ENCODE measurements around the gene ATXN2.
A peak's percentile ranks its signal among the peaks of the same experiment; 100 is the strongest.

Gene ATXN2

DNA sequence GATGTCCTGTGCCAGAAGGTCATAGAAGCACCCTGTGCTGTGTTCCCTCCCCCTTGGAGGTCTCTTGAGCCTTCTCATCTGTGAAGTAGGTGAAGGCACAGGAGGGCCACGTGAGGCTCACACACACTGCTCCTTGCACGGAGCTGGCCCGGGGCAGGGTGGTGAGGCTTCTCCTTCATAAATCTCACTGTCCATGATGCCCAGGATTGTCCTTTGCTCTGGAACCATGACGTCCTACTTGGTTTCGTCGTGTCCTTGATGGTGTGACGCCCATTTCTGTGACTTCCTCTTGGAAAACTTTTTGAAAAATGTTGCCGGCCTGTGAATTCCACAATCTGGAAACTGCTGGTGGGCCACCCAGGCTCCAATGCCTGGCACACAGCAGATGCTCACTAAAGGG lies 159.0 kb downstream of the ATXN2 start:
- DNase-seq (ENCODE audit: extremely low read depth in 1 of 2, low read depth in 1 of 2): no peak

- DNase-seq (ENCODE audit: extremely low read depth in 1 of 2, low read depth in 1 of 2): no peak
Measured at GRCh38 chr12:111439657-111440151, 159.4 kb downstream of the ATXN2 start.

- DNase-seq (ENCODE audit: extremely low read depth in 1 of 2, low read depth in 1 of 2): peak; percentile 55
Measured at GRCh38 chr12:111438481-111438880, 160.6 kb downstream of the ATXN2 start.

GRCh38 chr12:111437816-111438454 lies 161.2 kb downstream of the ATXN2 start:
- DNase-seq (ENCODE audit: extremely low read depth in 1 of 2, low read depth in 1 of 2): no peak

- no peak for DNase-seq (ENCODE audit: extremely low read depth in 1 of 2, low read depth in 1 of 2)
Measured at GRCh38 chr12:111436811-111437210, 162.3 kb downstream of the ATXN2 start.

DNA sequence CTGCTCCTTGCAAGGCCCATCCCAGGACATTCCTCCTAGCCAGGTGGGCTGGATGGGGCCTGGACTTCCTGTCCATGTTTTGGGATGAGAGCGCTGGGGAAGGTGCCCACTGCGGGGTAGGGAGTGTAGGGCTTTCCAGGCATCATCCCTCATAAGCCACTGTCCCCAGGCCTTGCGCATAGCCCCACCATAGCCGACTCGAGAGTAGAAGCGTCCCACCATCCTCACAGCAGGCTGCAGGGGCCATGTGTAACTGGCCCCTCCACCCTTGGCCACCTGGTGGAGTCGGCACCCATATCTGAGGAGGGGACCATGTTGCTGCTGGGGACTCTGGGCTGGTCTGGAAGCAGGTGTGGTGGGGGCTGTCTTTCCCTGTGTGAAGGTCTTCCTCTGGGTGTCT lies 162.8 kb downstream of the ATXN2 start:
- no peak for DNase-seq (ENCODE audit: extremely low read depth in 1 of 2, low read depth in 1 of 2)

DNA sequence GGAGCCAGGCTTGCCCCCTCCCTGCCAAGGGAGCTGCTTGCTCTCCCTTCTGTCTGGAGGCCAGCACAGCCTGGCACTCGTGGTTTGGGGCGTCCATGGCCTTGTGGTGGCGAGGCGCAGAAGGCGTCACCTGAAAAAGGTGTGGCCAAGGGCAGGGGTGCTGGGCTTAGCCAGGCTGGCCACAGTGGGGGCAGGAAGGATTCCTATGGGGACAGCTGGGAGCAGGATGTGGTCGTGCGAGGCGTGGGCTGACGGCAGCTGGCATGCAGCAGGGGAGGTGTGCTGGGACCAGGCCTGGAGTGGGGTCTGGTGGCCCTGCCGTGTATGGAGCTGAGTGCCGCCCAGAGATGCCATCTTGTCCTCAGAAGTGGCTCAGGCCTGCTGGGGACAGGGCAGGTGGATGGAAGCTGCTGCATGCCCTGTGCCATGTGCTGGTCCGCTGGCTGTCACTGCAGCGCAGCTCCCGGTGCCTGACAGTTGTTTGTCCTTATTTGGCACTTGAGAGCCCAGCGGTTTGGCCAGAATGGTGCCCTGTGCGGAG lies 163.4 kb downstream of the ATXN2 start:
- no peak for DNase-seq (ENCODE audit: extremely low read depth in 1 of 2, low read depth in 1 of 2)

DNA sequence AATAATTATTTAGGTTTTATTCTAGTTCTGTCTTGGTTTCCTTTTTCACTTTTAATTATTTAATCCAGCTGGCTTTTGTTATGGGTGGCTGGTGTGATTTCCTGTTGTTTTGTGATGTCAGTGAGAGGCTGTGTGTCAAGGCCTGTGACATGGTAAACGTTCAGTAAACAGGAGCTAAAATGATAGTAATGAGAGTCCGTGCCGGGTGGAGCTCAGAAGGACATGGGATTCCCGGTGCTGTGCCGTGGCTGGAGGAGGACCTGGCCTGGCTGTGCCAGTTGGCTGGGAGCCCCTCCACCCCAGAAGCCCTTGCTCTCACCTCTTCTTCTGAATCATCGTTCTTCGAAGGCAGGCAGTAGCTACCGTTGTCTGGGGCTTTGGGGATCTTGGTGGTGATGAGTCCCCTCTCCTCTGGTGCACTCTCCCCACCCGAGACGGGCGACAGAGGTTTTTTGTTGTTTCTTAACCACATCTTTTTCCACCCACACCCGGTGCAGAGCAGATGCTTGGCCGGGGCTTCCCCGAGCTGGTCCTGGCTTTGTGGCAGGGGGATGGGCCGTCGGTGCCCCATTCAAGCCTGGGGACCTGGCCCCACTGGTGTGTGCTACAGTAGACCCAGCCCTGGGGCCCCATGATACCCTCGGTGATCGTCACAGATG lies 164.3 kb downstream of the ATXN2 start:
- peak; percentile 70 to 77 for DNase-seq (ENCODE audit: extremely low read depth in 1 of 2, low read depth in 1 of 2)

DNA sequence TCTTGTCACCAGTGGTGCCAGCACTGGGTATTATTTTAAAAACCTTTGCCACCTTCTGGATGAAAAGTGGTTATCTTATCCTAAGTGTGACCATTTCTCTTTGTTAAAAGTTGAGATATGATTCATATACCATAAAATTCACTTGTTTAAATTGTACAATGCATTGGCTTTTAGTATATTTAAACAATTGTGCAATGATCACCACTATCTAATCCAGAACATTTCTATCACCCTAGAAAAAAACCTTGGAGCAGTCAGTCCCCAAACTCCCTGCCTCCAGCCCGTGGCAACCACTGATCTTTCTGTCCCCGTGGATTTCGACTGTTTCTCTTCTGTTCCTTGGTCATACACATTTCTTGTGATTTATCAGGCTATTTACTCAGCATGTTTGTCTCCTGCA lies 165.1 kb downstream of the ATXN2 start:
- no peak for DNase-seq (ENCODE audit: extremely low read depth in 1 of 2, low read depth in 1 of 2)

DNA sequence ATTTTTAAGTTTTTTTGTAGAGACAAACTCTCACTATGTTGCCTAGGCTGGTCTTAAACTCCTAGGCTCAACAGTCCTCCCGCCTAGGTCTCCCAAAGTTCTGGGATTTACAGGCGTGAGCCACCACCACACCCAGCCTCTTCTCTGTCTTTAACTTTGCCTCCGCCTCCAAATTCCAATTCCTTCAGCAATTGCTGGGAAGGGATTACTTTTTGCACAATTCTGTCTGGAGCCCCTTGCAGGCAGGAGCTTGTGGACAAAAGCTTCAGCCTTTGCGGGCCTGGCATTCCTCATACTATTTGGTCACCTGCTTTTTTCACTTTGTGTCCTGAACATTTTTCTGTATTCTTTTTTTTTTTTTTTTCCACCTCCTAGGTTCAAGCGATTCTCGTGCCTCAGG lies 167.3 kb downstream of the ATXN2 start:
- DNase-seq (ENCODE audit: extremely low read depth in 1 of 2, low read depth in 1 of 2): no peak

DNA sequence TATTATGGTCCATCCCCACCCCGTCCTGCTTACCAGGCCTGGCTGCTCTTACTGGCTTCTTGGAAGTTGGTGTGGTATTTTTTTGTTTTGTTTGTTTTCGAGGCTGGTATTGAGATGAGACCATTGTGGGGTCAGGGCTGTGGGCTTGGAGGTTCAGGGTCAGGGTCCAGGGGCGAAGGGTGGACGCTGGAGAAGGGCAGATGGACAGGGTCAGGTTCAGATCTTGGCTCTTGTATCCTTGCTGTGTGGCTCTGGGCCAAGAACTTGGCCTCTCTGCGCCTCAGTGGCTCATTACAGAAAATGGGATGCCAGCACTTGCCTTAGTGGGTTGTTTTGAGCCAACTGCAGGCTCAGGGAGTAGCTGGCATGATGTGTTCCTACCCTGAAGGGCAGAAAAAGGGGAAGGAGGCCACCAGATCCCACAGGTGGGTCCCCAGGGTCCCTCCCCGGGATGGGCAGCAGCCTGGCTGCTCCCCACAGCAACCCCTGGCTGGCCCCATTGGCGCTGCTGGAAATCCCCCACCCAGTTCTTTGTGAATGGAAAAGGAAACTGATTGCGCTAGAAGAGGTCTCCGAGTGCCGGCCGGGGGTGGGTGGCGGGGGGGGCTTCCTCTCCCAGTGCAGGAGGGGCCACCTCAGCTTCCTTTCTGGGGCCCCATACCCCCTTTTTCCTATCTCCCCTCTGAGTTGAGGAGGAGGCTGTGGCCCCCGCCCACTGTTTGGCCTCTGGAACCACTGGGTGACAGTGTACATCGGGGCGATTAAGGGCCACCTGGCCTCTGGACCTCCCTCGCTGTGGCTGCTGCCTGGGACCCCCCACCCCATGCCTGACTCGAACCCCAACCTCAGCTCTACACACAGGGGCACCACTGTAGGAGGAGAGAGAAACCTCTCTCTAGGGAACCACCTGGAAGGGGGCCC lies 168.4 kb downstream of the ATXN2 start:
- peak in 1 of 2 donors; percentile 51 for DNase-seq (ENCODE audit: extremely low read depth in 1 of 2, low read depth in 1 of 2)

DNA sequence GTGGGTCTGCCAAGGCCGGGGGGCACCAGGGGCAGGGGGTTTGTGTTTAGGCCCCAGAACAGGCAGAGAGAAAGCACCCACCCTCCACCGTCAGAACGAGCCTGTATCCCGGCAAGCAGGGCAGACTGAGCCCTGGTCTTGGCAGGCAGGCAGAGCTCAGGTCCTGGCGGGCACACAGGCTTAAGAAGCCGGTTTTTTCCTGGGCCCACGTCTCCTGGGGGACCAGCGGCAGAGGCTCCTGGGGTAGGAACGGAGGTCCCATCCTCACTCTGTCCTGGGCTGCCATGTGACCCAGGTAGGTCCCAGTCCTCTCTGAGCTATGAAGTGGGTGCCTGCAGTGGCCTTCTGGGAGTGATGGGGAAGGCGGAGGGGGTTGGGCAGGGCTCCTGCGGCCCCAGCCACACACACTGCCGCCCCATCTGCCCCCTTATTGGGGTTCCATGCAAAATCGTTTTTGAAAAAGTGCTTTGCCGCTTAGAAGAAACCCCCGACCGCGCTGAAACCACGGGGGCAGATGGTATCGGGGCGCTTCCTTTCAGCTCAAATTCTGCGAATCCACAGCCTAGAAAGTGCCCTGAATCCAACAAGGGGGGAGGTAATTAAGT lies 169.2 kb downstream of the ATXN2 start:
- DNase-seq (ENCODE audit: extremely low read depth in 1 of 2, low read depth in 1 of 2): peak in 1 of 2 donors; percentile 50

GRCh38 chr12:111428728-111429175 lies 170.4 kb downstream of the ATXN2 start:
- DNase-seq (ENCODE audit: extremely low read depth in 1 of 2, low read depth in 1 of 2): no peak

DNA sequence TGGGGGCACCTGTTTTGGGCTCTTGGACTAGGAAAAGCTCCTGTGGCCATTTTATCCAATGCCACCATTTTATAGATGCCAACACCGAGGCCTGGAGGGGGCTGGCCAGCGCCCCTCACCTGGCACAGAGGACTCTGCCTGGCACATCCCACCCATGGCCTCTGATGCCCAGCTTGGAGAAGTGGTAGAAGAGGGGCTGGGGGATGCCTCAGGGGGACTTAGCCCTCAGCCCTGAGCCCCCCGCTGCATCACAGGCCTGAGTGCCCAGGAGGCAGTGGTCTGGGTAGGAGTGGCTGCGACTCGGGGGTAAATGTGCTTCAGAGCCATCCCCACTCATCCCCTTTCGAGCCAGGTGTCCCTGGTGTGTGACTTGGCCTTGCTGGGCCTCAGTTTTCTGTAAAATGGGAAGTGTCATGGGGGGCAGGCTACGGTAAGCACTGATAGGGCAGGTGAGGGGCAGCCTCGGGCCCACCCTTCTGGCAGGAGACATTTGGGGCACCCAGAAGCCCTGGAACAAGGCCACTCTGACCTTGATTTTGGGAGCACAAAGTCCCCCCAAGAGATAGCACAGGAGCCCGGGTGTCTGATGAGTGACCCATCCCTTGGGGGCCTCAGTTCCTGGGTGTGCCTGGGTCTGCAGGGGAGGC lies 170.9 kb downstream of the ATXN2 start:
- no peak for DNase-seq (ENCODE audit: extremely low read depth in 1 of 2, low read depth in 1 of 2)

- DNase-seq (ENCODE audit: extremely low read depth in 1 of 2, low read depth in 1 of 2): no peak
Measured at GRCh38 chr12:111427417-111428074, 171.6 kb downstream of the ATXN2 start.

- no peak for DNase-seq (ENCODE audit: extremely low read depth in 1 of 2, low read depth in 1 of 2)
Measured at GRCh38 chr12:111426344-111427185, 172.6 kb downstream of the ATXN2 start.

- no peak for DNase-seq (ENCODE audit: extremely low read depth in 1 of 2, low read depth in 1 of 2)
Measured at GRCh38 chr12:111425655-111426054, 173.5 kb downstream of the ATXN2 start.

DNA sequence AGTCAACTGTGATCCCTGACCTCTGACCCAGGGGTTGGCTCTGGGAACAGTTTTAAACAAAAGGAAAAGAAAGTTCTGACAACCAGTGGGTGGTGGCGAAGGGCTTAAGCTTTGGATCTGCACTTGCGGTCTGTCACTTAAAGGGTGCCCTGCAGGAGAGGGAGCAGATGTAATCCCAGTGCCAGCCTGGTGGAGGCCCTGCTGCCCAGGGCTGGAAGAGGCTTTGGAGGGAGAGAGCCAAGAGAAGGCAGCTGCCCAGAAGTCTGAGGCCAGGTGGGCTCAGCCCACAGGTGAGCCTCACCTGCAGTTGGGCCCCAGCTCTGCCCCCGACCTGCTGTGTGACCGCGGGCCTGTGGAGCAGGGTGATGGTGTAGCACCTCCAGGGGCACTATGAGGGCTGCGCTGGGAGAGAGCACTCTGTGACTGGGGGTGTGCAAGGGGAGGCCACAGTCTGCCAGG lies 174.3 kb downstream of the ATXN2 start:
- no peak for DNase-seq (ENCODE audit: extremely low read depth in 1 of 2, low read depth in 1 of 2)

All from activated CD8-positive, alpha-beta memory T cell treated with anti-CD3 and anti-CD28 coated beads for 1 hour (primary cell).